Measurements from ENCODE around the gene EP400.

EP400 gene

GRCh38 chr12:132043770-132044467 is 94.2 kb downstream of the EP400 start:
- TF ChIP-seq ZBTB48 (tag by site-specific recombination; IDR thresholded peaks at IDR 0.05) (peak; percentile 88), GLIS1 (tag by site-specific recombination; IDR thresholded peaks at IDR 0.05) (no peak)
- POLR2A ChIA-PET = no interaction called here
- no peak overlapping the region for H3K4me3 ChIP-seq (ENCODE audit: low read depth, low read length)
- H3K36me3 ChIP-seq (ENCODE audit: control insufficient read depth in 2 of 2, insufficient read depth in 1 of 2, low read length in 2 of 2) = peaks cover 7 to 66% of the 10 kb centered on the region in 2 experiments
- CTCF ChIA-PET = interaction anchor here (0.6 kb wide), 1 partner anchor 1297 kb away, joined by 3 read pairs; no protein-coding TSS in a partner anchor
- no peaks in the 10 kb centered on the region for H3K4me1 ChIP-seq (ENCODE audit: control insufficient read depth, insufficient read depth, low read length)
- no peaks in the 10 kb centered on the region for H3K9me3 ChIP-seq (ENCODE audit: control insufficient read depth, insufficient read depth, low read depth, low read length)
- no peak overlapping the region for H3K27ac ChIP-seq (ENCODE audit: extremely low read depth, low read depth, low read length)

GRCh38 chr12:132044661-132045412 is 95.1 kb downstream of the EP400 start:
- POLR2A ChIA-PET = no interaction called here
- no peak overlapping the region for H3K4me3 ChIP-seq (ENCODE audit: low read depth, low read length)
- no peaks in the 10 kb centered on the region for H3K9me3 ChIP-seq (ENCODE audit: control insufficient read depth, insufficient read depth, low read depth, low read length)
- H3K4me1 ChIP-seq (ENCODE audit: control insufficient read depth, insufficient read depth, low read length) = no peaks in the 10 kb centered on the region
- CTCF ChIA-PET = interaction anchor here (0.6 kb wide), 1 partner anchor 12 kb away, joined by 3 read pairs; no protein-coding TSS in a partner anchor
- H3K27ac ChIP-seq (ENCODE audit: extremely low read depth, low read depth, low read length) = no peak overlapping the region
- TF ChIP-seq HOXC10 (CRISPR knock-in tag; IDR thresholded peaks at IDR 0.05) (no peak), ZFP3 (tag by site-specific recombination; IDR thresholded peaks at IDR 0.05; ENCODE audit: low read depth) (no peak), ZNF302 (tag by site-specific recombination; IDR thresholded peaks at IDR 0.05; ENCODE audit: low read depth) (no peak), ZNF280D (tag by site-specific recombination; IDR thresholded peaks at IDR 0.05) (no peak), ZNF362 (tag by site-specific recombination; IDR thresholded peaks at IDR 0.05) (no peak), PRDM6 (tag by site-specific recombination; IDR thresholded peaks at IDR 0.05) (no peak), ZBTB44 (tag by site-specific recombination; IDR thresholded peaks at IDR 0.05) (no peak), YY2 (tag by site-specific recombination; IDR thresholded peaks at IDR 0.05) (no peak)
- peaks cover 3 to 69% of the 10 kb centered on the region in 2 experiments for H3K36me3 ChIP-seq (ENCODE audit: control insufficient read depth in 2 of 2, insufficient read depth in 1 of 2, low read length in 2 of 2)

GRCh38 chr12:132045751-132046150 is 96.0 kb downstream of the EP400 start:
- ChIA-PET POLR2A (no interaction called here), CTCF (no interaction called here)
- no peak for TF ChIP-seq KLF8 (tag by site-specific recombination; IDR thresholded peaks at IDR 0.05)
- TF ChIP-seq ZNF600 (tag by site-specific recombination; IDR thresholded peaks at IDR 0.05) = no peak
- TF ChIP-seq ZNF585B (tag by site-specific recombination; IDR thresholded peaks at IDR 0.05) = no peak
- no peak for TF ChIP-seq KLF7 (tag by site-specific recombination; IDR thresholded peaks at IDR 0.05; ENCODE audit: borderline replicate concordance)
- TF ChIP-seq ZFP37 (tag by site-specific recombination; IDR thresholded peaks at IDR 0.05) = no peak
- no peak for TF ChIP-seq ZNF433 (tag by site-specific recombination; IDR thresholded peaks at IDR 0.05; ENCODE audit: low read depth)
- TF ChIP-seq ZNF174 (tag by site-specific recombination; IDR thresholded peaks at IDR 0.05) = no peak
- TF ChIP-seq ZNF426 (tag by site-specific recombination; IDR thresholded peaks at IDR 0.05) = no peak
- TF ChIP-seq ZNF488 (tag by site-specific recombination; IDR thresholded peaks at IDR 0.05) = no peak
- no peak for TF ChIP-seq ZNF416 (tag by site-specific recombination; IDR thresholded peaks at IDR 0.05)
- no peak for TF ChIP-seq ZBTB17 (tag by site-specific recombination; IDR thresholded peaks at IDR 0.05)
- H3K9me3 ChIP-seq (ENCODE audit: control insufficient read depth, insufficient read depth, low read depth, low read length) = no peaks in the 10 kb centered on the region
- no peak overlapping the region for H3K27ac ChIP-seq (ENCODE audit: extremely low read depth, low read depth, low read length)
- H3K4me1 ChIP-seq (ENCODE audit: control insufficient read depth, insufficient read depth, low read length) = no peaks in the 10 kb centered on the region
- H3K4me3 ChIP-seq (ENCODE audit: low read depth, low read length) = no peak overlapping the region
- peaks cover 3 to 75% of the 10 kb centered on the region in 2 experiments for H3K36me3 ChIP-seq (ENCODE audit: control insufficient read depth in 2 of 2, insufficient read depth in 1 of 2, low read length in 2 of 2)
